ENCODE measurements around the gene ITIH1. TPM values are rescaled to one million over a fixed set of nuclear protein-coding genes. Genes with fewer than 3 reads are reported as not detected.

Gene ITIH1
- total and polyA plus RNA-seq, 7 donors: 0.85 TPM; not detected in 6

DNA sequence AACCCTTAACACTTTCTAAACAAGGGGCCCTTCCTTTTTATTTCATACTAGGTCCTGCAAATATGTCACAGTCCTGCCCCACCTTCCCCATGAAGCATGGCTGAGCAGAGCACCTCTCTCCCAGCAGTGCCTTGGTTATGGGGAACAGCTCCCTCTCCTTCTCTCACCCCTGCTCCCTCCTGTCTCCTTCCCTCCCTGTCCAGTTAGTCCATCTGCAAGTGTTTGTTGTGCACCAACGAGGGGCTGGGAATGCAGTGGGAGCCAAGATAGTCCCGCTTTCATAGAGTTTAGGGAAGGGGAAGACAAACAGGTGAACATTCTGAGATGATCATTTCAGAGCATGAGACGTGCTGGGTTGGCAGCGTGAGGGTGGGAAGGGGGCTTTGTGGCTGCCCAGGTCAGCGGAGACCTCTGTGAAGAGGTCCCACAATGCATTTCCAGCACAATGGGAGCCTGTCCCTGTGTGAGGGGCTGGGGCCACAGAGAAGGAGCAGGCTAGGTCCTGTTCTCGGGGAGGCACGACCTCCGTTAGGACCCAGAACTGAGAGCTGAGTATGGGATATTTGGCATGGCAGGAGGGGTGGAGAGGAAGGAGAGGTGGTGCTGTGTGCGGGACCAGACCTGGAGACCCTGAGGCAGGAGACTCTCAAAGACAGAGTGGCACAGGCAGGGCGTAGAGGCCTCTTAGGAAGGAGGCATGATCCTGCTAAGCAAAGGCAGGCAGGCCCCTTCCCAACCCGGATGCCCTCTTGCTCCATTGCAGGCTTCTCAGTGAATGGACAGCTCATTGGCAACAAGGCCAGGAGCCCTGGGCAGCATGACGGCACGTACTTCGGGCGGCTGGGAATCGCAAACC lies 11.7 kb downstream of the ITIH1 start:
- no peak for DNase-seq
- Histone ChIP-seq H3K4me1 (no peaks in the 10 kb centered on the region), H3K9me3 (no peaks in the 10 kb centered on the region), H3K27me3 (no peaks in the 10 kb centered on the region), H3K27ac (no peak overlapping the region), H3K4me3 (no peak overlapping the region), H3K36me3 (no peaks in the 10 kb centered on the region)
- intact Hi-C loops (cut with DNase I): no loop called here
- TF ChIP-seq POLR2A (IDR thresholded peaks at IDR 0.05) (no peak), POLR2AphosphoS5 (IDR thresholded peaks at IDR 0.05) (no peak), CTCF (IDR thresholded peaks at IDR 0.05) (no peak), EP300 (IDR thresholded peaks at IDR 0.05) (no peak)
- WGBS, 2 donors: 84 to 89% methylated on average over 16 of the region's 16 CpGs

GRCh38 chr3:52789746-52790040 lies 12.3 kb downstream of the ITIH1 start:
- Histone ChIP-seq H3K27ac (no peak overlapping the region), H3K36me3 (no peaks in the 10 kb centered on the region), H3K4me1 (no peaks in the 10 kb centered on the region), H3K27me3 (no peaks in the 10 kb centered on the region), H3K9me3 (no peaks in the 10 kb centered on the region), H3K4me3 (no peak overlapping the region)
- no peak for DNase-seq
- WGBS, 2 donors: 91 to 92% methylated on average over 6 of the region's 6 CpGs
- TF ChIP-seq POLR2A (IDR thresholded peaks at IDR 0.05) (no peak), CTCF (IDR thresholded peaks at IDR 0.05) (no peak), EP300 (IDR thresholded peaks at IDR 0.05) (no peak), POLR2AphosphoS5 (IDR thresholded peaks at IDR 0.05) (no peak)
- intact Hi-C loops (cut with DNase I): no loop called here

DNA sequence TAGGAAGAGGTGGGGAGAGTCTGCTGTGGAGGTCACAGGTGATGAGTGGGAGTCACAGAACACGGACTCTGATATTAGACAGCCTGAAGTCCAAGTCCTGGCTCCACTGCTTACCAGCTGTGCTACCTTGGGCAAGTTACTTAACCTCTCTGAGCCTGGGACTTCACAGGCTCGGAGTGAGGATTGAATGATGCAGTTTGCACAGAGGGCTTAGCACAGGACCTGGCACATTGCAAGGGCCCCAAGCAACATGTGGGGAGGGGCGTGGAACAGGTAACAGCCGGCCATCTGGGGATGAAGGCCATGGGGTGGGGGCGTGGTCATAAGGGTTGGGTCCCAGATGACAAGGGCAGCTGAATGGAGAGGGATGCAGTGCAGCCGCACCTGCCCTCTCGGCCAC lies 12.9 kb downstream of the ITIH1 start:
- no peak overlapping the region for H3K4me3 ChIP-seq
- H3K36me3 ChIP-seq: no peaks in the 10 kb centered on the region
- DNase-seq: no peak
- WGBS, 2 donors: 63 to 86% methylated on average over 7 of the region's 7 CpGs
- no peaks in the 10 kb centered on the region for H3K27me3 ChIP-seq
- H3K27ac ChIP-seq: no peak overlapping the region
- TF ChIP-seq POLR2AphosphoS5 (IDR thresholded peaks at IDR 0.05) (no peak), CTCF (IDR thresholded peaks at IDR 0.05) (no peak), EP300 (IDR thresholded peaks at IDR 0.05) (no peak), POLR2A (IDR thresholded peaks at IDR 0.05) (no peak)
- H3K9me3 ChIP-seq: no peaks in the 10 kb centered on the region
- intact Hi-C loops (cut with DNase I): no loop called here
- no peaks in the 10 kb centered on the region for H3K4me1 ChIP-seq

DNA sequence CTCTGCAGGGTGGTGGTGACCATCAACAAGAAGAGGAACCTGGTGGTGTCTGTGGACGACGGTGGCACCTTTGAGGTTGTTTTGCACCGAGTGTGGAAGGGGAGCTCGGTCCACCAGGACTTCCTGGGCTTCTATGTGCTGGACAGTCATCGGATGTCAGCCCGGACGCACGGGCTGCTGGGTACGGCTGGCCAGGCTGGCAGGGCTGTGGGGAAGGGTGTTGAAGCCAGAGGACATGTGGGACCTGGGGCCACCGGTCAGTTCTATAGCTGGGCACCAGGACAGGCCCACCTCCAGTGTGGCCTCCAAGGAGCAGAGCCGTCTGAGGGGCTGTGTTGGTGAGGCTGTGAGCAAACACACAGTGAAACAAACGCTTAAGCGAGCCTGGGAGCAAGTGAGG lies 13.3 kb downstream of the ITIH1 start:
- Histone ChIP-seq H3K27ac (no peak overlapping the region), H3K4me1 (no peaks in the 10 kb centered on the region), H3K9me3 (no peaks in the 10 kb centered on the region), H3K4me3 (no peak overlapping the region), H3K27me3 (no peaks in the 10 kb centered on the region), H3K36me3 (no peaks in the 10 kb centered on the region)
- intact Hi-C loops (cut with DNase I): no loop called here
- 87% methylated on average over 13 of the region's 13 CpGs for WGBS, 2 donors
- no peak for TF ChIP-seq EP300 (IDR thresholded peaks at IDR 0.05)
- TF ChIP-seq POLR2AphosphoS5 (IDR thresholded peaks at IDR 0.05): no peak
- no peak for TF ChIP-seq CTCF (IDR thresholded peaks at IDR 0.05)
- no peak for TF ChIP-seq POLR2A (IDR thresholded peaks at IDR 0.05)
- DNase-seq: no peak

DNA sequence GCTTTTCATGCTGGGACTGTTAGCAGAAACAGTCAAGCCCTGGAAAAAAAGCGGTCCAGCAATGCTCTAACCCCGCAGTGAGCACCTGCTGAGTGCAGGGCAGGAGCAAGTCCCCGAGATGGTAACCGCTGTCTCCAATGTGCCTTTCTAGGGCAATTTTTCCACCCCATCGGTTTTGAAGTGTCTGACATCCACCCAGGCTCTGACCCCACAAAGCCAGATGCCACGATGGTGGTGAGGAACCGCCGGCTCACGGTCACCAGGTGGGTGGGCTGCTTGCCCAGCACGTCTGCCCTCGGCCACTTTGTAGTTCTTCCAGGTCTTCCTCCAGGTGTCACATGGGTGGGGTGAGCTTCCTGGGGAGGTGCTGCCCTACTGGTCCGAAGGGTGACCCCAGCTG lies 14.0 kb downstream of the ITIH1 start:
- no peaks in the 10 kb centered on the region for H3K4me1 ChIP-seq
- WGBS, 2 donors: 79 to 83% methylated on average over 12 of the region's 12 CpGs

More for the DNA sequence above, 14.0 kb downstream of the ITIH1 start:
- intact Hi-C loops (cut with DNase I): no loop called here
- TF ChIP-seq CTCF (IDR thresholded peaks at IDR 0.05): no peak
- no peak for TF ChIP-seq EP300 (IDR thresholded peaks at IDR 0.05)
- no peak for TF ChIP-seq POLR2A (IDR thresholded peaks at IDR 0.05)
- no peak for TF ChIP-seq POLR2AphosphoS5 (IDR thresholded peaks at IDR 0.05)
- H3K36me3 ChIP-seq: no peaks in the 10 kb centered on the region
- H3K27ac ChIP-seq: no peak overlapping the region
- no peak overlapping the region for H3K4me3 ChIP-seq
- no peaks in the 10 kb centered on the region for H3K9me3 ChIP-seq
- no peaks in the 10 kb centered on the region for H3K27me3 ChIP-seq
- no peak for DNase-seq

Measured in sigmoid colon (tissue), 7 donors.